Gastroesophageal sphincter (tissue), 3 donors: Measurements from ENCODE around the gene TSPAN11.

ENCODE experiments used
- POLR2A ChIP-seq, 2 donors: fragments of 450-650 bp; IDR thresholded peaks; one replicate each; pipeline ENCODE4 v1.6.1; 2017; ENCODE audit warnings: antibody characterized with exemption in 2 of 2, mild to moderate bottlenecking in 2 of 2, moderate library complexity in 1 of 2
- TF ChIP-seq, protein P1 (sequence below), 4 experiments: fragments of 200-600 bp in 2 of 4; fragments of 450-650 bp in 2 of 4; sonication (generic) in 1 of 4; IDR thresholded peaks; one replicate each; pipeline ENCODE4 v1.5.1; 2017 to 2019; ENCODE audit warnings: antibody characterized with exemption in 4 of 4, mild to moderate bottlenecking in 2 of 4, moderate library complexity in 2 of 4

DNA sequence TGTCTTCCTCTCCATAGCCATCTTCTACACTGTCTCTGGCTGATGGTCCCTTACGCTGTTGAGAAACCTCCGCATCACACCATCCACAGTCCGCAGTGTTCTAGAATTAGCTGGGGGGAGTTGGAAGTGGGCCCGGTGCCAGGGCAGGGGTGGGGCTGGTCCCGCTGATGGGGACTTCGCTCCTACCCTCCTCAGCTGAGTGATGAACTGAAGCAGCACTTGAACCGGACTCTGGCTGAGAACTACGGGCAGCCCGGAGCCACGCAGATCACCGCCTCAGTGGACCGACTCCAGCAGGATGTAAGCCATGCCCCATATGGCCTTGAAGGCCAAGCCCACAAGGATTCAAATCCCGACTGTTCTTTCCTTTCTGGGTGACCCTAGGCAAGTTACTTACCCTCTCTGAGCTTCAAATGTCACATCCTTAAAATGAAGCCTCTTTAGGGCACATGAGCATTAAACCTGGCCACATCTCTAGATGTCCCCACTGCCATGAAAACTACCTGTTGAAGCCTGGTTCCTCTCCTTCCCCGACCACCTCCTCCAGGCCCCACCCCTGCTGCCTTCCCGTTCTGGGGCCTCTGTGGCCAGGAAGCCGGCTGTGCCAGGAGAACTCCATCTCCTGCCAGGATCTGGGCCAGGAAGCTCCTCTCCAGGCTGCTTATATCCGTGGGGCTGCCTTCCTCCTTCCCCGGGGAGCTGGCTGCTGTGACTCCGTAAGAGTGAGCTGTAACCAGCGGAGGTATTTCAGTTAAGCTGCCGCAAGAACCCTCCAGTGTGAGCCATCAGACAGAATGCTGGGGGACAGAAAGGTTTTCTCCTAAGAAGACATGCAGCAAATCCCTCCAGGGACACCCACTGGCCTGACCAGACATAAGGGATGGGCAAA lies 53.1 kb downstream of the TSPAN11 start:
- TF ChIP-seq, protein P1, sequence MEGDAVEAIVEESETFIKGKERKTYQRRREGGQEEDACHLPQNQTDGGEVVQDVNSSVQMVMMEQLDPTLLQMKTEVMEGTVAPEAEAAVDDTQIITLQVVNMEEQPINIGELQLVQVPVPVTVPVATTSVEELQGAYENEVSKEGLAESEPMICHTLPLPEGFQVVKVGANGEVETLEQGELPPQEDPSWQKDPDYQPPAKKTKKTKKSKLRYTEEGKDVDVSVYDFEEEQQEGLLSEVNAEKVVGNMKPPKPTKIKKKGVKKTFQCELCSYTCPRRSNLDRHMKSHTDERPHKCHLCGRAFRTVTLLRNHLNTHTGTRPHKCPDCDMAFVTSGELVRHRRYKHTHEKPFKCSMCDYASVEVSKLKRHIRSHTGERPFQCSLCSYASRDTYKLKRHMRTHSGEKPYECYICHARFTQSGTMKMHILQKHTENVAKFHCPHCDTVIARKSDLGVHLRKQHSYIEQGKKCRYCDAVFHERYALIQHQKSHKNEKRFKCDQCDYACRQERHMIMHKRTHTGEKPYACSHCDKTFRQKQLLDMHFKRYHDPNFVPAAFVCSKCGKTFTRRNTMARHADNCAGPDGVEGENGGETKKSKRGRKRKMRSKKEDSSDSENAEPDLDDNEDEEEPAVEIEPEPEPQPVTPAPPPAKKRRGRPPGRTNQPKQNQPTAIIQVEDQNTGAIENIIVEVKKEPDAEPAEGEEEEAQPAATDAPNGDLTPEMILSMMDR (IDR thresholded peaks at IDR 0.05), result no peak
- TF ChIP-seq POLR2A (IDR thresholded peaks at IDR 0.05), result no peak
